Measurements from ENCODE around the gene HECW1. TPM values are rescaled to one million over a fixed set of nuclear protein-coding genes. Genes with fewer than 3 reads are reported as not detected.
A peak's percentile ranks its signal among the peaks of the same experiment; 100 is the strongest.

The HECW1 gene
- total RNA-seq, 4 donors from 2014 or later, result 1.2 to 3.9 (median 2.0) TPM

DNA sequence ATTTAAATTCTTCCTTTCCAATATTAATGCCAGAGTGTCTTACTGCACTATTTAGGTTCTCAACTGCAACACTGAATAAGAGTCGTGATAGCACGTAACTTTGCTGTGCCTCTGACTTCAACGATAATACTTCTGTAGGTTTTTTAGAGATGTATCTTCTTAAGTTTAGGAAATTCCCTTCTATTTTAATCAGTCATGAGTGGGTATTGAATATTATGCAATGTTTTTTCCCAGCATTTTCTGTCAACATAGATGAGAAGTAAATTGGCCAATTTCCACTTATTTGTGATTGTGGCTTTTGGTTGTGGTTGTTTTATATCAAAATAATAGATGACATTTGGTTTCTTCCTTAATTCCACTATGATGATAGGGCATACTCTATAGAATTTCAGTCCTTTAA is 463.8 kb downstream of the HECW1 start:
- H3K36me3 ChIP-seq, result no peaks in the 10 kb centered on the region
- intact Hi-C loops (cut with DNase I; ENCODE audit: low total_unique reads), result no loop called here
- ATAC-seq (no peak), DNase-seq (no peak)
- no peak overlapping the region for H3K4me3 ChIP-seq
- in situ Hi-C loops (cut with MboI; ENCODE audit: low sequenced_read_pairs in 4 of 4), result loop anchor here in 1 of 4 donors (25.0 kb wide), 1 partner anchor 261 kb away; no protein-coding TSS in a partner anchor
- no peak for TF ChIP-seq POLR2A (IDR thresholded peaks at IDR 0.05)
- TF ChIP-seq, protein P1, sequence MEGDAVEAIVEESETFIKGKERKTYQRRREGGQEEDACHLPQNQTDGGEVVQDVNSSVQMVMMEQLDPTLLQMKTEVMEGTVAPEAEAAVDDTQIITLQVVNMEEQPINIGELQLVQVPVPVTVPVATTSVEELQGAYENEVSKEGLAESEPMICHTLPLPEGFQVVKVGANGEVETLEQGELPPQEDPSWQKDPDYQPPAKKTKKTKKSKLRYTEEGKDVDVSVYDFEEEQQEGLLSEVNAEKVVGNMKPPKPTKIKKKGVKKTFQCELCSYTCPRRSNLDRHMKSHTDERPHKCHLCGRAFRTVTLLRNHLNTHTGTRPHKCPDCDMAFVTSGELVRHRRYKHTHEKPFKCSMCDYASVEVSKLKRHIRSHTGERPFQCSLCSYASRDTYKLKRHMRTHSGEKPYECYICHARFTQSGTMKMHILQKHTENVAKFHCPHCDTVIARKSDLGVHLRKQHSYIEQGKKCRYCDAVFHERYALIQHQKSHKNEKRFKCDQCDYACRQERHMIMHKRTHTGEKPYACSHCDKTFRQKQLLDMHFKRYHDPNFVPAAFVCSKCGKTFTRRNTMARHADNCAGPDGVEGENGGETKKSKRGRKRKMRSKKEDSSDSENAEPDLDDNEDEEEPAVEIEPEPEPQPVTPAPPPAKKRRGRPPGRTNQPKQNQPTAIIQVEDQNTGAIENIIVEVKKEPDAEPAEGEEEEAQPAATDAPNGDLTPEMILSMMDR (IDR thresholded peaks at IDR 0.05 in 4 of 5, conservative IDR thresholded peaks at IDR 0.05 in 1 of 5), result no peak
- no peaks in the 10 kb centered on the region for H3K27me3 ChIP-seq
- H3K9me3 ChIP-seq, result no peaks in the 10 kb centered on the region
- no peaks in the 10 kb centered on the region for H3K4me1 ChIP-seq
- H3K27ac ChIP-seq, result no peak overlapping the region

DNA sequence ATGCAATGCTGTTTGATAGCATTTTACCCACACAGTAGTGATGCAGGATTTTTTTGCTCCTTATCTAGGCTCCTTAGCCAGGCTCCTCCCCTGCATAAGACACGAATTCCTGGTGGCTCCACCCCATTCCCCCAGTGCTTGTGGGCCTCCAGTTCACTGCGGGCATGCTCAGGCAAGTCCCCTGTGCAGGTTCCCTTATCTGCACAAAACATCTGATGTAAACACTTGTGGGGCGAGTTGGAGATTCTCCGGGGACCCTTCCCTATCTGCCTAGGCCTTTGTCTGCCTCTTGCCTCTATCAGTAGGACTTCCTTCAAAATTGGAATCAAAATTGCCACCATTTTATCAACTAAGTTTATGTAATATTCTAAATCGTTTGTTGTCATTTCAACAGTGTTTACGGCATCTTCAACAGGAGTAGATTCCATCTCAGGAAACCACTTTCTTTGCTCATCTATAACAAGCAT is 465.1 kb downstream of the HECW1 start:
- in situ Hi-C loops (cut with MboI; ENCODE audit: low sequenced_read_pairs in 4 of 4), result loop anchor here in 1 of 4 donors (25.0 kb wide), 1 partner anchor 260 kb away; no protein-coding TSS in a partner anchor
- no peak overlapping the region for H3K4me3 ChIP-seq
- intact Hi-C loops (cut with DNase I; ENCODE audit: low total_unique reads), result no loop called here
- DNase-seq, result no peak
- H3K27ac ChIP-seq, result no peak overlapping the region
- TF ChIP-seq POLR2A (IDR thresholded peaks at IDR 0.05), result no peak
- TF ChIP-seq, protein P1 (IDR thresholded peaks at IDR 0.05 in 4 of 5, conservative IDR thresholded peaks at IDR 0.05 in 1 of 5), result no peak
- H3K4me1 ChIP-seq, result peaks cover 3% of the 10 kb centered on the region in 2 donors
- no peak for ATAC-seq
- H3K36me3 ChIP-seq, result no peaks in the 10 kb centered on the region
- H3K9me3 ChIP-seq, result no peaks in the 10 kb centered on the region
- no peaks in the 10 kb centered on the region for H3K27me3 ChIP-seq

DNA sequence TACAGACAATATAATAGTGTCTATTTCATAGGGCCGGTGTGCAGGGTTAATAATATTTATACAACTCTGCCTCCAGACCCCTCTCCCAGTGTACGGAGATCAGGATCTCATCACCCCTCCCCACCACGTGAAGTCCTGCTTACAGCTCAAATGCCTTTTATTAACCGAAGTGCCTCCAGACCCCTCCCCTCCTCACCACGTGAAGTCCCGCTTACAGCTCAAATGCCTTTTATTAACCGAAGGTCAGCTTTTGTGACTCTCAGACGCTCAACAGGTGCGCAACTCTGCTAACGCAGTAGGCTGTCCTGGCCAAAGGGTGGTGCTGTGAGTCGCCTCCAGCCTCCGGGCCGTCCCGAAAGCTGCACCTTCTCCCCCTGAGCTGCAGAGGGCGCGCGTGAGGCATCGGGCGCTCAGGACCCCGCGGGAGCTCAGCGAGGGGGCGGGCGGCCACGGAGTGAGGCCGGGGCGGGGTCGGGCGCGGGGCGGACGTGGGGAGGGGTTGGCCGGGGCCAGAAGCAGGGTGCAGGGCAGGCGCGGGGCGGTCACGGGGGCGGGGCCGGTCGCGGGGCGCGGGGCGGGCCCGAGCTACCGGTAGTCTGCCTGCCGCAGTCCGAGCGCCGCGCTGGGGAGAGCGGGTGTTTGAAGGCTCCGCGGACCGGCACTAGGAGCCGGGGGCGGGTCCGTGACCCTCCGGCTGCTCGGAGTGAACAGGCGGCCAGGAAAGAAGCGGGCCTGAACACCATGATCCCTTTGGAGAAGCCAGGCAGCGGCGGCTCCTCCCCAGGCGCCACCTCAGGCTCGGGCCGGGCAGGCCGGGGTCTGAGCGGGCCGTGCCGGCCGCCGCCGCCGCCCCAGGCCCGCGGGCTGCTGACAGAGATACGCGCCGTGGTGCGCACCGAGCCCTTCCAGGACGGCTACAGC is 470.3 kb downstream of the HECW1 start, which contains the start of gene STK17A:
Gene STK17A (plus strand): TSS at position 606 of the 921 bp plus-strand sequence. CDS start 136 bp downstream, at position 742.
- peak; percentile 85 to 88 for ATAC-seq
- in situ Hi-C loops (cut with MboI; ENCODE audit: low sequenced_read_pairs in 4 of 4) (loop anchor here (5.0 to 25.0 kb wide), 6 partner anchors 112 to 255 kb away; no protein-coding TSS in a partner anchor), intact Hi-C loops (cut with DNase I; ENCODE audit: low total_unique reads) (loop anchor here (1.0 to 10.0 kb wide), 6 partner anchors 66 to 648 kb away; partner anchors contain the start of genes COA1, MRPL32 and PSMA2)

DNA sequence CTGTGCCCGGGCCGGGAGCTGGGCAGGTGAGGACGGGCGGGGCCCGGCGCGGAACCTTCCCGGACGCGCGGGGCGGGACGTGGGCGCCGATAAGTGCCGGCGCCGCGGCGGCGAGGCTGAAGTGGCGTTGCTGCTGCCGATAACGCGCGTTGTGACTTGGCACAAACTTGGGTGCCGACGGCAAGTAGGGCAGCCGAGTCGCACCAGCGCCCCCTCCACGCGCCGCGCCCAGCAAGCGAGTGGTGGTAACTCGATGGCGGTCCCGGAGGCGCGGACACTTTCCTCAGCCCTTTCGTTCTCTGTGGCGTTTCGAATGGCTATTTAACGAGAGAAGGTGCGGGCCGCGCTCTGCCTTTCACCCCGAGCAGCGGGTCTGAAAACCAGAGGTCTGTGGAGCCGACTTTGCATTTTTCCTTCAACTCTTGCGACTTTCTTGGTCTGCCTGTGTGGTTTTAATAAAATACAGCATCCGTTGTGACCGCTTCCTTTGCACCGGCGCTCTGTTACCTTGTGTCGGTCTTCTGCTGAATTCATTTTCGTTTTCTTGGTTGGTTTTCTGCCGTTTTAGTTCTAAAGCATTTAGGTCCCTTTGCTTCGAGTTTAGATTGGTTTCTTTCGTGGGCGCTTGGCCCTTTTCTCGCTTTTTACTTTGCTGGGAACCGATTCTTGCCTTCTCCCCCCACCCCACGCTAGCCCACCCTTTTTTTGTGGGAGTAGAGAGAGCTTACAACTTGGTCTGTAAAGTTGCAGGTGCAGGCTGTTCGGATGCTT is 471.2 kb downstream of the HECW1 start:
- DNase-seq (peak; percentile 61 to 71), ATAC-seq (peak; percentile 64 to 65)
- in situ Hi-C loops (cut with MboI; ENCODE audit: low sequenced_read_pairs in 4 of 4) (loop anchor here (5.0 to 25.0 kb wide), 6 partner anchors 111 to 254 kb away; no protein-coding TSS in a partner anchor), intact Hi-C loops (cut with DNase I; ENCODE audit: low total_unique reads) (loop anchor here (1.0 to 10.0 kb wide), 3 partner anchors 65 to 649 kb away; partner anchors contain the start of genes COA1, MRPL32 and PSMA2)
- Histone ChIP-seq H3K36me3 (no peaks in the 10 kb centered on the region), H3K27me3 (no peaks in the 10 kb centered on the region), H3K27ac (peak overlapping the region; percentile 81 to 96 (median 94)), H3K9me3 (no peaks in the 10 kb centered on the region), H3K4me1 (peaks cover 14 to 21% of the 10 kb centered on the region in 2 donors), H3K4me3 (peak overlapping the region; percentile 73 to 88 (median 74))
- TF ChIP-seq POLR2A (IDR thresholded peaks at IDR 0.05), result no peak
- TF ChIP-seq, protein P1 (IDR thresholded peaks at IDR 0.05 in 4 of 5, conservative IDR thresholded peaks at IDR 0.05 in 1 of 5), result peak in 3 of 5 experiments; percentile 21 to 30 (median 23)

More for the DNA sequence above, 470.3 kb downstream of the HECW1 start, which contains the start of gene STK17A:
- H3K4me3 ChIP-seq, result peak within 1 kb of the TSS; percentile 73 to 88 (median 74)
- H3K27me3 ChIP-seq, result no peaks in the 10 kb centered on the region
- H3K9me3 ChIP-seq, result no peaks in the 10 kb centered on the region
- peak; percentile 90 for TF ChIP-seq POLR2A (IDR thresholded peaks at IDR 0.05)
- TF ChIP-seq, protein P1 (IDR thresholded peaks at IDR 0.05 in 4 of 5, conservative IDR thresholded peaks at IDR 0.05 in 1 of 5), result peak; percentile 93 to 100 (median 99)
- no peaks in the 10 kb centered on the region for H3K36me3 ChIP-seq
- DNase-seq, result peak; percentile 86 to 91
- peak within 1 kb of the TSS; percentile 81 to 96 (median 94) for H3K27ac ChIP-seq
- H3K4me1 ChIP-seq, result peaks cover 14 to 21% of the 10 kb centered on the region in 2 donors
